ENCODE measurements around the gene TOGARAM1.

GRCh38 chr14:44956866-44957265 is 5.1 kb upstream of the TOGARAM1 start:
- TF ChIP-seq EZH2 (IDR thresholded peaks at IDR 0.05; ENCODE audit: borderline replicate concordance, low read length) = no peak
- TF ChIP-seq CTCF (IDR thresholded peaks at IDR 0.05; ENCODE audit: low read length) = no peak

All from OCI-LY1 (cell line).